NCI-H2227 treated with DMSO at 0.1 percent for 48 hours (cell line): ENCODE measurements around the gene FMO1.
"Not testable (repeated sequence)": the region's sequence is repeated elsewhere in the genome, so short reads cannot be mapped to it uniquely, and the experiment has no call there.

Experiments used
- DNase-seq: peaks from one replicate; lab custom pipeline; 2025; lab: John Stamatoyannopoulos, UW

FMO1 gene

GRCh38 chr1:171279678-171280077 lies 31.4 kb downstream of the FMO1 start:
- DNase-seq, result no peak

- no peak for DNase-seq
Measured at GRCh38 chr1:171280599-171280998, 32.3 kb downstream of the FMO1 start.

- DNase-seq, result no peak
Measured at GRCh38 chr1:171286032-171286705, 37.9 kb downstream of the FMO1 start.

GRCh38 chr1:171290621-171291020 lies 42.3 kb downstream of the FMO1 start:
- DNase-seq, result no peak

- no peak for DNase-seq
Measured at GRCh38 chr1:171292799-171293198, 44.5 kb downstream of the FMO1 start.

- not testable (repeated sequence) for DNase-seq
Measured at GRCh38 chr1:171295383-171295782, 47.1 kb downstream of the FMO1 start.

GRCh38 chr1:171295821-171296220 lies 47.5 kb downstream of the FMO1 start:
- no peak for DNase-seq

GRCh38 chr1:171296897-171297296 lies 48.6 kb downstream of the FMO1 start:
- no peak for DNase-seq

- DNase-seq, result no peak
Measured at GRCh38 chr1:171298696-171299095, 50.4 kb downstream of the FMO1 start.

GRCh38 chr1:171299342-171299741 lies 51.0 kb downstream of the FMO1 start:
- DNase-seq, result no peak

- no peak for DNase-seq
Measured at GRCh38 chr1:171300401-171300800, 52.1 kb downstream of the FMO1 start.

GRCh38 chr1:171310661-171311087 lies 62.4 kb downstream of the FMO1 start:
- DNase-seq, result no peak

GRCh38 chr1:171311771-171312558 lies 63.7 kb downstream of the FMO1 start:
- DNase-seq, result no peak

GRCh38 chr1:171313319-171313834 lies 65.1 kb downstream of the FMO1 start:
- no peak for DNase-seq

- peak; percentile 93 for DNase-seq
Measured at GRCh38 chr1:171313835-171314320, 65.6 kb downstream of the FMO1 start, which contains the start of gene FMO4. TSS of gene FMO4 (plus strand) at chr1:171314183. CDS start at chr1:171319826, 5,643 bp downstream.

GRCh38 chr1:171329251-171329650 lies 81.0 kb downstream of the FMO1 start:
- DNase-seq, result no peak

GRCh38 chr1:171334024-171334640 lies 85.8 kb downstream of the FMO1 start:
- no peak for DNase-seq
